ENCODE measurements around the gene SCIN. TPM values are rescaled to one million over a fixed set of nuclear protein-coding genes. Genes with fewer than 3 reads are reported as not detected.

The SCIN gene
- total RNA-seq, 1 experiment from 2014 or later: 5.6 TPM

DNA sequence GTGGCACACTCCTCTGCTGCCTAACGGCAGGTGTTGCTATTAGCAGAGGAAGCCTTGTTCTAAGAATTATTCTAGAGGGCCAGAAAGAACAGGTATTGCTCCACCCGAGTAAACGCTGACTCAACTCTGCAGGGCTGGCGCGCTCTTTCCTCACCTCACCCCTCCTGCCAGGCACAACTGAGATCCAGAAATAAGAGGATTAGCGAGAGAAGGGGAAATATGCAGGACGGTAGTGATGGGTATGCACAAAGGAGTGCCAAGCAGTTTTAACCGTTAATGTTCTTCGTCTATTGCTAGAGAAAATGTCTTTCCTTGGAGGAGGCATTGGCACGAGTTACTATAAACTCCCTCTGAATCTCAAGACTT lies 369 bp upstream of the SCIN start:
- in situ Hi-C loops (cut with HindIII; ENCODE audit: low pct_unique_long_range_greater_than_20kb, low sequenced_read_pairs): no loop called here
- intact Hi-C loops (cut with micrococcal nuclease; ENCODE audit: unreplicated experiment): no loop called here
- ChIA-PET POLR2A (no interaction called here), CTCF (interaction anchor here (0.6 kb wide), 1 partner anchor 1049 kb away, joined by 3 read pairs; no protein-coding TSS in a partner anchor)
- Histone ChIP-seq H3K4me1 (ENCODE audit: control insufficient read depth, insufficient read depth, low read length) (peaks cover 9% of the 10 kb centered on the region; the same call in 1 of the 2 replicates), H3K27me3 (ENCODE audit: control insufficient read depth, insufficient read depth, low read length) (peaks cover 33% of the 10 kb centered on the region), H3K36me3 (ENCODE audit: control insufficient read depth, insufficient read depth, low read length) (no peaks in the 10 kb centered on the region), H3K9me3 (ENCODE audit: control insufficient read depth, insufficient read depth, low read depth, low read length) (no peaks in the 10 kb centered on the region), H3K4me3 (ENCODE audit: low read depth in 2 of 2, low read length in 2 of 2) (peak overlapping the region; percentile 44 to 65), H3K27ac (ENCODE audit: low read length) (no peak overlapping the region)
- BruUV-seq (replicated peaks): no TSS peak
- no peak for DNase-seq (ENCODE audit: low read depth, low spot score)
- TF ChIP-seq, protein P1, sequence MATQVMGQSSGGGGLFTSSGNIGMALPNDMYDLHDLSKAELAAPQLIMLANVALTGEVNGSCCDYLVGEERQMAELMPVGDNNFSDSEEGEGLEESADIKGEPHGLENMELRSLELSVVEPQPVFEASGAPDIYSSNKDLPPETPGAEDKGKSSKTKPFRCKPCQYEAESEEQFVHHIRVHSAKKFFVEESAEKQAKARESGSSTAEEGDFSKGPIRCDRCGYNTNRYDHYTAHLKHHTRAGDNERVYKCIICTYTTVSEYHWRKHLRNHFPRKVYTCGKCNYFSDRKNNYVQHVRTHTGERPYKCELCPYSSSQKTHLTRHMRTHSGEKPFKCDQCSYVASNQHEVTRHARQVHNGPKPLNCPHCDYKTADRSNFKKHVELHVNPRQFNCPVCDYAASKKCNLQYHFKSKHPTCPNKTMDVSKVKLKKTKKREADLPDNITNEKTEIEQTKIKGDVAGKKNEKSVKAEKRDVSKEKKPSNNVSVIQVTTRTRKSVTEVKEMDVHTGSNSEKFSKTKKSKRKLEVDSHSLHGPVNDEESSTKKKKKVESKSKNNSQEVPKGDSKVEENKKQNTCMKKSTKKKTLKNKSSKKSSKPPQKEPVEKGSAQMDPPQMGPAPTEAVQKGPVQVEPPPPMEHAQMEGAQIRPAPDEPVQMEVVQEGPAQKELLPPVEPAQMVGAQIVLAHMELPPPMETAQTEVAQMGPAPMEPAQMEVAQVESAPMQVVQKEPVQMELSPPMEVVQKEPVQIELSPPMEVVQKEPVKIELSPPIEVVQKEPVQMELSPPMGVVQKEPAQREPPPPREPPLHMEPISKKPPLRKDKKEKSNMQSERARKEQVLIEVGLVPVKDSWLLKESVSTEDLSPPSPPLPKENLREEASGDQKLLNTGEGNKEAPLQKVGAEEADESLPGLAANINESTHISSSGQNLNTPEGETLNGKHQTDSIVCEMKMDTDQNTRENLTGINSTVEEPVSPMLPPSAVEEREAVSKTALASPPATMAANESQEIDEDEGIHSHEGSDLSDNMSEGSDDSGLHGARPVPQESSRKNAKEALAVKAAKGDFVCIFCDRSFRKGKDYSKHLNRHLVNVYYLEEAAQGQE (IDR thresholded peaks at IDR 0.05; ENCODE audit: insufficient read depth in 1 of 2, low read depth in 2 of 2, low read length in 1 of 2): no peak
- ATAC-seq: peak; percentile 54

DNA sequence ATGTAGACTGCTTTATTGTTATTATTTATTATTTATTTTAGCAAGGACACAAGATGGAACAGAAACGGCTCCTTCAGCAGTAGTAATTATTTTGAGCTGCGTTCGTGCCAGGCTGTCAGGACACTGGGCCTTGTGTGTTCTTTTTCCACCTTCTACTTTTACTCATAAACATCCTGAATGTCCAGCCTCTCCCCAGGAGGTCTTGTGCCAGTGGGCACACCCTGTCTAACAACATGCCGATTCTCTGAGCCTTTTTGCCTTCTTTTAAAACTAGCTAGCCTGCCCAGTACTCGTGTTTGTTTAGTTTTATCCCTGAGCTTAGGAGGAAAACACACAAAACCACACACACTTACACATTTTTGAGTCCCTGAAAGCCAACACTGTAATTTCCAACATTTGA lies 1.2 kb downstream of the SCIN start:
- POLR2A ChIA-PET: no interaction called here
- peaks cover 34% of the 10 kb centered on the region for H3K27me3 ChIP-seq (ENCODE audit: control insufficient read depth, insufficient read depth, low read length)
- ATAC-seq (no peak), DNase-seq (ENCODE audit: low read depth, low spot score) (no peak)
- no peaks in the 10 kb centered on the region for H3K36me3 ChIP-seq (ENCODE audit: control insufficient read depth, insufficient read depth, low read length)
- TF ChIP-seq TCF7L2 (IDR thresholded peaks at IDR 0.05; ENCODE audit: low read depth, low read length): no peak
- TF ChIP-seq, protein P2, sequence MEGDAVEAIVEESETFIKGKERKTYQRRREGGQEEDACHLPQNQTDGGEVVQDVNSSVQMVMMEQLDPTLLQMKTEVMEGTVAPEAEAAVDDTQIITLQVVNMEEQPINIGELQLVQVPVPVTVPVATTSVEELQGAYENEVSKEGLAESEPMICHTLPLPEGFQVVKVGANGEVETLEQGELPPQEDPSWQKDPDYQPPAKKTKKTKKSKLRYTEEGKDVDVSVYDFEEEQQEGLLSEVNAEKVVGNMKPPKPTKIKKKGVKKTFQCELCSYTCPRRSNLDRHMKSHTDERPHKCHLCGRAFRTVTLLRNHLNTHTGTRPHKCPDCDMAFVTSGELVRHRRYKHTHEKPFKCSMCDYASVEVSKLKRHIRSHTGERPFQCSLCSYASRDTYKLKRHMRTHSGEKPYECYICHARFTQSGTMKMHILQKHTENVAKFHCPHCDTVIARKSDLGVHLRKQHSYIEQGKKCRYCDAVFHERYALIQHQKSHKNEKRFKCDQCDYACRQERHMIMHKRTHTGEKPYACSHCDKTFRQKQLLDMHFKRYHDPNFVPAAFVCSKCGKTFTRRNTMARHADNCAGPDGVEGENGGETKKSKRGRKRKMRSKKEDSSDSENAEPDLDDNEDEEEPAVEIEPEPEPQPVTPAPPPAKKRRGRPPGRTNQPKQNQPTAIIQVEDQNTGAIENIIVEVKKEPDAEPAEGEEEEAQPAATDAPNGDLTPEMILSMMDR (IDR thresholded peaks at IDR 0.05): no peak
- TF ChIP-seq, protein P1 (IDR thresholded peaks at IDR 0.05; ENCODE audit: insufficient read depth in 1 of 2, low read depth in 2 of 2, low read length in 1 of 2): no peak
- no peak for TF ChIP-seq POLR2AphosphoS5 (IDR thresholded peaks at IDR 0.05; ENCODE audit: low read depth, low read length)
- no peak for TF ChIP-seq SIN3A (IDR thresholded peaks at IDR 0.05; ENCODE audit: borderline replicate concordance, insufficient read depth, low read depth, low read length)
- BruUV-seq (replicated peaks): no TSS peak
- H3K4me1 ChIP-seq (ENCODE audit: control insufficient read depth, insufficient read depth, low read length): peaks cover 9% of the 10 kb centered on the region; the same call in 1 of the 2 replicates
- no peak overlapping the region for H3K27ac ChIP-seq (ENCODE audit: low read length)
- intact Hi-C loops (cut with micrococcal nuclease; ENCODE audit: unreplicated experiment) (no loop called here), in situ Hi-C loops (cut with HindIII; ENCODE audit: low pct_unique_long_range_greater_than_20kb, low sequenced_read_pairs) (no loop called here)
- CTCF ChIA-PET: interaction anchor here (0.6 kb wide), 1 partner anchor 134 kb away, joined by 7 read pairs; no protein-coding TSS in a partner anchor
- no peak overlapping the region; a peak in 2 of 4 replicates for H3K4me3 ChIP-seq (ENCODE audit: low read depth in 2 of 2, low read length in 2 of 2)
- no peaks in the 10 kb centered on the region for H3K9me3 ChIP-seq (ENCODE audit: control insufficient read depth, insufficient read depth, low read depth, low read length)

Measured in Panc1 (cell line).